GM21825 (cell line): ENCODE results near the gene CTSW.
A peak's percentile ranks its signal among the peaks of the same experiment; 100 is the strongest.

Source experiments
- ATAC-seq: cut with Tn5 transposase; IDR thresholded peaks from one replicate; pipeline ENCODE4 v1.9.1; 2021; ENCODE audit warnings: mild to moderate bottlenecking, moderate library complexity; ENCODE audit not compliant: unreplicated experiment

The CTSW gene

DNA sequence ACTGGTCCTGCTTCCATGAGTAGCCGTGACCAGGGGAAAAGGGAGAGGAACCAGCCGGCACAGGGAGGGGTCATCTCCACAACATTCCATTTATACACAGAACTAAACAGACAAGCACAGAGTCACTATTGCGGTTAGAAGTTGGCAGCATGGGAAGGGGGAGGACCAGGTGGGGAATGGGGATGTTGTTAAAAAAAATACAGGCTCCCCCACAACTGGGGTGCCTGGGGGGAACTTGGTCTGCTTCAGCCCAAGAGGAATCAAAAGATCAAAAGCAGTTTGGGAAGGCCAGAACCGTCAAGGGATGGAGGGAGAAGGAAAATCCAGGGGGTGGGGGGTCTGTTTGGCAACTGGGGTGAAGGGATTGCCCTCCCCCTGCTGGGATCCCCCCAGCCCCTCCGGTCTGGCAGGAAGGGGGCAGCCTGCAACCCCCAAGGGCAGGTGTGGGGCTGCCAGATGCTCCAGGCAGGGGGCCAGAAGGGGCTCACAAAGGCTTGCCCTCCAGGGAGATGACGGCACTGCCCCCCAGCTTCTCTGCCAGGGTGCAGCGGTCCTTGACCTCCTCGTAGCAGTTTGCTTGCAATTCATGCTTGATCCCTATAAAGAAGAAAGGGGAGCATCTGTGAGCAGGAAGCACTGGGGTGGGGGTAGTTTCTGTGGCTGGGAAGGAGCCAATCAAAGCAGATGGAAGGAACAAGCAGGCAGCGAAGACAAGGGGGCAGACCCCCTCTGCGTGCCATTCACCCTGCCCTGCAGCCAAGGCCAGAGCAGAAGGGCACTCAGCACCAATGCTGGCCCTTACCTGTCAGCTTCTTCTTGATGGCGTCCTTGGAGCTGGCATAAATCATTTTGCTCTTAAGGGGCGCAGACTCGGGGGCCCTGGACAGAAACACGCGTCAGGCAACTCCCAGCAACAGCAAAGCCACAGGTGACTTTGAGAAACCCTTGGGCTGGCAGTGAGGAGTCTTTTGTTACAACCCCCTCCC, 24.5 kb upstream of the CTSW start:
- ATAC-seq: no peak

DNA sequence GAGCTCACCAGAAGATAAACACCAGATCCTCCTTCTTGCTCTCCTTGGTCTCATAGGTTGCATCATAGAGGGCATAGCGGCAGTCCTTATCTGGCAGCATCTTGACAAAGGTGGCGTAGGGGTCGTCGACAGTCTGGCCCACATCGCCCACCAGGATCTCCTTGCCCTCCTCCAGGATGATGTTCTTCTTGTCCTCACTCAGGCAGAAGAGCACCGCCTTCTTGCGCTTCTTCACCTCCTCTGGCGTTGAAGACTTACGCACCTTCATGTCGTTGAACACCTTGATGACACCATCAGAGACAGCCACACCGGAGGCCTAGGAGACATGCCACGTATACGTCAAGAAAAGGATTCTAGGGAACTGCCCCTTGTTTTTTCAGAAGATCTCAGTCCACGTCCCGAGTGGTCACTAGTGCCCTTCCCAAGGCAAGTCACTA, 23.7 kb upstream of the CTSW start:
- no peak for ATAC-seq

DNA sequence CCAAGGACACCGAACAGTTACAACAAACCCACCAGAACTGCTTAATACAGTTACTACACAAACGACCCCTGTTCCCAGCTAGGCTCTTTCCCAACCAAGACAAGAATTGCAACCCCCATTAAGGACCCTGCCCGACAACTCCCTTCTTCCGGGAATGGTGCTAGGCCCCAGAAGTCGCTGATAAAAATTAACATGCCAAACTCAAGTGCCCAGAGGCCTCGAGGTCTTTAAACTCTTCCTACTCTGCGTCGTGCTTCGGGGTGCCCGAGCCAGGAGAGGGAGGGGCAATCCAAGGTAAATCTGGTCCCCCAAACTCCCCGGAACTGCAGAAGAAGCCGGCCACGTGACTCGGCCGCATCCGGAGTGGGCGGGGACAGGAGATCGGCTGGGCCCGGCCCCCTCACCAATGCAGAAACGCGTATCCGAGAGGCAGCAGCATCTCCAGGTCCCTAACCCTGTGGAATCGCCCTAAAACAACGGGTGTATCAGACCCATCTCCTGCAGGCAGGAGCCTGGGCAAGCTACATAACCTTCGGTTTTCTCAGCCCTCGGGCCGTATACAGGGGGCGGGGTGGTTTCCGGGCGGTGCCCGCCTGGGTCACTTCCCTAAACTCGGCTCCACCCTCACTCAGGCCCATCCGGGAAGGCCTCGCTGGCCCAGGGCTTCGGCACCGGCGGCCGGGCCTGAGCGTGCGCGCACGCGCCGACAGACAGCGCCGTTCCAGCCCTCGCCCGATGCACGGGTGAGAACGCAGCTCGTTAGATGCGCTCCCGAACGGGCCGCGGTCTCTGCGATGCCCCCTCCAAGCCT, 22.7 kb upstream of the CTSW start:
- ATAC-seq: peak; percentile 24

DNA sequence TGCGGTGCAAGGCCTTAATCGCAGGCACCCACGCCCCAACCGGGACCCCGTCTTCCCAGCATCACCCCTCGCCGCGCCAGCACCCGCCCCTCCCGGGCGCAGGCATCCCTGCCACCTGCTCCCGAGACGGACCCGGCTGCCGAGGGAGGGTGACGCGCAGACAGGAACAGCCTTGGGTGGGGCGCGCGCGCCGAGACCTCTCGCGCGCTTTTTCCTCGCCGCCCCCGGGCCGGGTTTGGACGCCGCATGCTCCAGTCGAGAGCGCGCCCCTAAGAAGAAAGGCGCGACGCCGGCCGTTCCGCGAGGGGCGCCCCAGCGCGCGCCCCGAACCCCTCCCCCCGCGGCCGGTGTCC, 22.2 kb upstream of the CTSW start:
- peak; percentile 3 for ATAC-seq

DNA sequence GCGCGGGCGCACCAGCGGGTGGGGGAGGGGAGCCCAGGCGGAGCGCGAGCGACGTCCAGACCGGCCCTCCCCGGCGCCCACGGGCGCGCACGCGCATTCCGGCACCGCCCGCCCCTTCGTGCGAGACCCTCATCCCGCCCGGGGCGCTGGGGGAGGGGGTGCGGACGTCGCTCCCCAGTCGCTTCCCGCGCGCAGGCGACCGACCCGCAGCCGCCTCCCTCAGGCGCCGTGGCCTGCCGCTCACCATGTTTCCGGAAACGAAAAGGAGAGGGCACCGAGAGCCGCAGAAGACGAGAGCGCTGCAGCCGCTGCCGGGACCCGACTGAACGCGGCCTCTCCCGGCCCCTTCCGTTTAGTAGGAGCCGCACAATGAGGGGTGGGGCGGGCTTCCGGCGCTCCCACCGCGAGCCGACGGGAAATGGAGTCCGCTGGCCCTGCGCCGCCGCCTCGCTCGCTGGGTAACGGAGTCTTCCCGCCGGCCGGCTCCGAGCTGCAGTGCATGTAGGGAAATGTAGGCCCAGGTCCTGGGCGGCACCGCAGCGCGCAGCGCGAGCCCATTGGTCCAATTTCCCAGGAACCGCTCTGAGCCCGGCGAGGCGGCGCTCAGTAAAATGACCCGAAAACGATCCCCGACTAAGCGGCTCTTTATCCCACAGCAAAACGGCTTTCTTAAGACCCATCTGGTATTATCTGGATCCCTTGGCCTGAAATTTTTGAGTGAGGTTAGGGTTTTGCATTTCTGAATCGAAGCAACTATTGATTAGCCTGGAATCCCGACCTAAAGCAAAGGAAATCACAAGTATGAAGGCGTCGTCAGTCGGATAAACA, 21.6 kb upstream of the CTSW start, which contains the start of gene CFL1:
Gene CFL1 (minus strand): TSS at position 328 of the 828 bp plus-strand sequence. CDS start 81 bp downstream, at position 247.
- peak; percentile 48 for ATAC-seq

DNA sequence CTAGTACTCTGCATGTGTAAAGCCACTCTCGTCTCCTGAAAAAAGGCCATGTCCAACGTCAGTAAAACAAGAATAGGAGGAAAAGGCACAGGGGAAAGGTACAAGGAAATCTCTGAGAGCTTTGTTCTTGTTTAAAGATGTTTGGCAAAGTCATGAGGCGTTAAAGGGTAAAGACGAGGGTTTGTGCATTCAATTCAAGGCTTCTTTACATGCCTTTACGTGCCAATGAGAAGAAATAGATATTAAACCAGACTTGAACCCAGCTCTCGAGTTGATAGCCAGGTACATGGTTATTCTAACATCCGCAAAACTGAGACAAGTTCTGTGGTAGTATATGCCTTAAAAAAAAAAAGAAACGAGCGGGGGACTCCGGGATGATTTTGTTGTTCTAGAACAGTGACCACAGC, 21.0 kb upstream of the CTSW start:
- no peak for ATAC-seq

DNA sequence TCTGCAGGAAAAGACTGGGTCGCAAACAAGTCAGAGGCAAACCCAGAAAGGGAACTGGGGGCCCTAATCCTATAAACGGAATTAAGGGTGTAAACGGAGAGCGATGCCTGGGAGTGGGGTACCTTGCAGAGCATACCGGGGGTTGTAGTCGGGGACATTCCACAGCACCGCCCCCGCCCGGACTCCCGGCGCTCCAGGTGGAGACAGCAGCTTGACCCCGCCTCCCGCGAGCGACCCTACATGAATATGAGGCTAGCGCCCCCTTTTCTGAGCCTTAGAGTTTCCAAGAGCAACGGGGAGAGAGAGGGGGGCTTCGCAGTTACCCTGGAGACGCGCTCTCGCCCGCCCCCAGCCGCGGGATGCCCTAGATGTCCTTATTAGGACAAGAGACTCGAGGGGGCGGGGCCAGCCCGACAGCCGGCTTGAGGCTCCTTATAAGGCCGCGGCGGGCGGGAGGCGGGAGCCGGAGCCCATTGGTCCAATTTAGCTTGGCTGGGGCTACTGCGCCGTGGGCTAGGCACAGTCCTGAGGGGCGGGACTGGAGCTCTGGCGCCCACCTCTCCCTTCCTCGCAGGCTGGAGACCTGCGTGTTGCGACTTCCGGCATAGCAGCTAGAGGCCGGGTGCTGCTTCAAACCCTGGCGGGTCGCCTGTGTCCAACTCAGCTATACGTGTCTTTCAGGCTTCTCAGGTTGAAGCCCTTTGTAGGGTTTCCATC, 20.4 kb upstream of the CTSW start:
- peak; percentile 46 for ATAC-seq

DNA sequence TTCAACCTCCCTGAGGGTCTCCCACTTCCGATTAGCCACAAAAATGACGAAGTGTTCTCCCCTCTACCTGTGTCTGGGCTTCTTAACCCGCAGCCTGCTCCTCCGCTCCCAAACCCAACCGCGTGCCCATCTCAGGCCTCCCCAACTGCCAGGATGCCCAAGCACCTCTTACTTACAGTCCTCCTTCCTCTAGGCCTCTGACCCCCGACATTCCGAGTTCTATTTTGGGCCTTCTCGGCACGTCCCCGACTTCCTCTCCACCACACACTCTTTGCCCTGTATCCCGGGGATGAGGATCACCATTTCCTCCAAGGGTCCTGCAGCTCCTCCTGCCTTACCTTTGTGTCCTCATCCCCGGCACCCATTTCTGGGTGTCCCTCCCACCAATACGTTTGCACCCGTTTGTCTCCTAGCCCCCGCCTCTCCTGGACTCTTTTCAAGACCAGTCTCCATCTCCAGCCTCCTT, 19.8 kb upstream of the CTSW start:
- no peak for ATAC-seq

DNA sequence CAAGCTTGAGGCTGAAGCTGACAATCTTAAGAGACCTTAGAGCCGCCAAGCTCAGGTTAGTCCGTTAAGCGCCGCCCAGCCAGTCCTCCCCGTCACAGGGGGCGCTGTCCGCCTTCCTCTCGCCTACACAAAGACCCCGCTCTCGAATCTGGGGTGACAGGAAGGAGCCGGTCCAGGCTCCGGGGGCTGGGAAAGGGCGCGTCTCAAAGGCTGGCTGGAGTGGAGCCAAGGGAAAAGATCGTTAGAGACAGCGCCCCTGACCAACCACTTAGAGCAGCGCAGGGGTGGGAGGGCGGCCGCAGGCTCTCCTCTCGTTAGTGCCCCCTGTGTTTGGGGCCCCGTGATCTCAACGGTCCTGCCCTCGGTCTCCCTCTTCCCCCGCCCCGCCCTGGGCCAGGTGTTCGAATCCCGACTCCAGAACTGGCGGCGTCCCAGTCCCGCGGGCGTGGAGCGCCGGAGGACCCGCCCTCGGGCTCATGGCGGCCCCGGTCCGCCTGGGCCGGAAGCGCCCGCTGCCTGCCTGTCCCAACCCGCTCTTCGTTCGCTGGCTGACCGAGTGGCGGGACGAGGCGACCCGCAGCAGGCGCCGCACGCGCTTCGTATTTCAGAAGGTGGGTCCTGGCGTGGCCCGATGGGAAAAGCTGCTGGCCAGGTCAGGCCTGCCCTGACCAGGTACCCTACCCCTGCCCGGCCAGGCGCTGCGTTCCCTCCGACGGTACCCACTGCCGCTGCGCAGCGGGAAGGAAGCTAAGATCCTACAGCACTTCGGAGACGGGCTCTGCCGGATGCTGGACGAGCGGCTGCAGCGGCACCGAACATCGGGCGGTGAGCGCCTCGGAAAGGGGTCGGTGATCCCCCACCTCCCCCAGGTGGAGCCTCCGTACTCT, 19.1 kb upstream of the CTSW start, which contains the start of gene MUS81:
Gene MUS81 (plus strand): TSS at position 156 of the 887 bp plus-strand sequence. CDS start 321 bp downstream, at position 477.
- ATAC-seq: peak; percentile 28

DNA sequence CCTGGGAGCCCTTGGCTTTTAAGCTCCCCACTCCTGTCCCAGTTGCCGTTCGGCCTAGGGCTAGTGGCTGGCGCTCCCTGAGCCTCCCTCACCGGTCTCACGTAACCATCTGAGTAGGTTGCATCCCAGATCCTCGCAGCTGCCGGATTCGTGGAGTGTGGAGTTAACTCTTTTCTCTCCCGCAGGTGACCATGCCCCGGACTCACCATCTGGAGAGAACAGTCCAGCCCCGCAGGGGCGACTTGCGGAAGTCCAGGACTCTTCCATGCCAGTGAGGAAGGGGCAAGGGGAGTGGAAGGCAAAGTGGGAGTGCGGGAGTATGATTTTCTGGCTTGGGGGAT, 18.5 kb upstream of the CTSW start:
- ATAC-seq: no peak

DNA sequence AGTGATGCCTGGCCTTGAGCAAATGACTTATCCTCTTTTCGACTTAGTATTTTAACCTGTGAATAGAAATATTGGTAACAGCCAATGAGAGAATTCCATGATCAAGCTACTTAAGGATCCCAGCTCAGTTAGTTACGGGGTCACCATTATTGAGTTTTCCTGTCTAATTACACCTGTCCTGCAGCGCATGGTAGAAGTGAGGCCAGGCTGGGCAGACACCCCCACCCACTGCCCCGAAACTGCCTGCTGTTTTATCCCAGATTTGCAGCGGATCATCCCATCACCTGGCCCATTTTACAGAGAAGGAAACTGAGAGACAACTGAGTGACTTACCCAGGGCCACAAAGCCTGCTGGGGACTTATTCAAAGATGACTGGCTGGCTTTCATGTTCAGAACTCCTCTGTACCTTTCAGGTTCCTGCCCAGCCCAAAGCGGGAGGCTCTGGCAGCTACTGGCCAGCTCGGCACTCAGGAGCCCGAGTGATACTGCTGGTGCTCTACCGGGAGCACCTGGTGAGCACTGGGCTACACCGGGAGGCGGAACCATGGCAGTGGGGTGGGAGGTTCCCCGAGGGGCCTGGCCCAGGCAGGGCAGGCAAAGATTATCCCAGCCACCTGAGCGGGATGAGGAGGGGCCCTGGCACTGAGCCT, 18.0 kb upstream of the CTSW start:
- ATAC-seq: no peak

DNA sequence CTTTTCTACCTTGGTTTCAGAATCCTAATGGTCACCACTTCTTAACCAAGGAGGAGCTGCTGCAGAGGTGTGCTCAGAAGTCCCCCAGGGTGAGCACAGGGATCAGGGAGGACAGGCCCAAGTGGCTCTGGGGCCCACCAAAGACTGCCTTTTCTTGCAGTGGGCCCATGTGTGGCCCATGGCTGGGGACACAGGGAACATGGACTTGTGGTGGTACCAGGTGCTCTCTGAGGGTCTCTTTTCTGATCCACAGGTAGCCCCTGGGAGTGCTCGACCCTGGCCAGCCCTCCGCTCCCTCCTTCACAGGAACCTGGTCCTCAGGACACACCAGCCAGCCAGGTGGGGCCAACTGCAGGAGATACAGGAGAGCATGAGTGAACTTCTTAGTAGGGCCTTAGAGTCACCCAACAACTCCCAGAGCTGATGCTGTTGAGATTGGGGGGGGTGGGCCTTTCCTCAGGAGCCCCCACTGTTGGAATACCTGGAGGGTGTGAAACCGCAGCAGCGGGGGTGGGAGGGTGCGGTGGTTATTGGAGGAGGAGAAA, 17.4 kb upstream of the CTSW start:
- no peak for ATAC-seq

DNA sequence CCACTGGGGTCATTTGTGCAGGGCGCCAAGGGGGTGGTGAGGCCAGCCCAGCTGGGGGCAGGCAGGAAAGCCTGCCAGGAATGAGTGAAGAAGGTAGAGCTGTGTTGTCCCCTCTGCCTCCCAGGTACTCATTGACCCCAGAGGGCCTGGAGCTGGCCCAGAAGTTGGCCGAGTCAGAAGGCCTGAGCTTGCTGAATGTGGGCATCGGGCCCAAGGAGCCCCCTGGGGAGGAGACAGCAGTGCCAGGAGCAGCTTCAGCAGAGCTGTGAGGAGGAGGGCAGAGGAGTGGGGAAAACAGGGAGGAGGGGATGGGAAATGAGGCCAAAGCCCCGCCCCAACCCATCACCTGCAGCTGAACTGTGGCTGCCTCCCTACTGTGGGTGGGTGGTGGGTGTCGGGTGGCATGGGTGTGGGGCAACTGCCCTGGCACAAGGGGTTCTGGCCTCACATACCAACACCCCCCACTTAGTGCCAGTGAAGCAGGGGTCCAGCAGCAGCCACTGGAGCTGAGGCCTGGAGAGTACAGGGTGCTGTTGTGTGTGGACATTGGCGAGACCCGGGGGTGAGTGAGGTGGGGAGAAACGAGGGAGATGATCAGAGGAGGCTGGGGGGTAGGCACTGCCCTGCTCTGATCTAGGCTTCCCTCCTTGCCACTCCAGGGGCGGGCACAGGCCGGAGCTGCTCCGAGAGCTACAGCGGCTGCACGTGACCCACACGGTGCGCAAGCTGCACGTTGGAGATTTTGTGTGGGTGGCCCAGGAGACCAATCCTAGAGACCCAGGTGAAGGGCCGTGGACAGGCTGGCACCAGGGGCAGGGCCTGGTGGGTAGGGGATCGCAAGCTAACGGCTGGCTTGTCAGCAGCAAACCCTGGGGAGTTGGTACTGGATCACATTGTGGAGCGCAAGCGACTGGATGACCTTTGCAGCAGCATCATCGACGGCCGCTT, 16.4 kb upstream of the CTSW start:
- ATAC-seq: no peak

DNA sequence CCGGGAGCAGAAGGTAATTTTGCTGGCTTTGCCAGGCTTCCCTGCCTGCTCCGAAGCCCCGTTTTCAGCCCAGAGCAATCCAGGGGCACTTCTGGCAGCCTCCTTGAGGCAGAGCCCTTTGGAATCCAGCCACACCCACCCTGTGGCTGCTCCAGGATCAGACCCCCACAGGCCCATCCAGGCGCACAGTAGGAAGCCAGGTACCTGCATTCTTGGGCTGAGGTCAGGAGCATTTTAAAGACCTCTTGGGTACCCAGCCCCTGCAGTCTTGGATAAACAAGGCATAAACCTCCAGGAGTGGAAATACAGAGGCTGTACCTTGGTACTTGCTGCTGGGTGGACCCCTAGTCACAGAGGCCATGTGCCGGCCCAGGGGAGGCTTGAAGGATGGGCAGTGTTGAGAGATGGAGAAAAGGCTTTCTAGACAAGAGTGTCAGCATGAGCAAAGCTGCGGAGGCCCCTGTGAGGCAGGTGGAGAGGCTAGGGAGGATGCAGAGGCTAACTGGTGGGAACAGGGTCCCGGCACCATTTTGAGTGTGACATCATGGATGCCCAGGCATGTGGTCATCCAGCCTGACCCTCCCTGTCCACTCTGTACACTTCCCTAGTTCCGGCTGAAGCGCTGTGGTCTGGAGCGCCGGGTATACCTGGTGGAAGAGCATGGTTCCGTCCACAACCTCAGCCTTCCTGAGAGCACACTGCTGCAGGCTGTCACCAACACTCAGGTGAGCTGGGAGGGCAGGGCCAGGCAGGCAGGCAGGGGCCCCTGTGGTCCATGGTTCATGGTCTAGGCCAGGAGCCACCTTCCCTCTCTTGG, 15.5 kb upstream of the CTSW start:
- ATAC-seq: no peak

DNA sequence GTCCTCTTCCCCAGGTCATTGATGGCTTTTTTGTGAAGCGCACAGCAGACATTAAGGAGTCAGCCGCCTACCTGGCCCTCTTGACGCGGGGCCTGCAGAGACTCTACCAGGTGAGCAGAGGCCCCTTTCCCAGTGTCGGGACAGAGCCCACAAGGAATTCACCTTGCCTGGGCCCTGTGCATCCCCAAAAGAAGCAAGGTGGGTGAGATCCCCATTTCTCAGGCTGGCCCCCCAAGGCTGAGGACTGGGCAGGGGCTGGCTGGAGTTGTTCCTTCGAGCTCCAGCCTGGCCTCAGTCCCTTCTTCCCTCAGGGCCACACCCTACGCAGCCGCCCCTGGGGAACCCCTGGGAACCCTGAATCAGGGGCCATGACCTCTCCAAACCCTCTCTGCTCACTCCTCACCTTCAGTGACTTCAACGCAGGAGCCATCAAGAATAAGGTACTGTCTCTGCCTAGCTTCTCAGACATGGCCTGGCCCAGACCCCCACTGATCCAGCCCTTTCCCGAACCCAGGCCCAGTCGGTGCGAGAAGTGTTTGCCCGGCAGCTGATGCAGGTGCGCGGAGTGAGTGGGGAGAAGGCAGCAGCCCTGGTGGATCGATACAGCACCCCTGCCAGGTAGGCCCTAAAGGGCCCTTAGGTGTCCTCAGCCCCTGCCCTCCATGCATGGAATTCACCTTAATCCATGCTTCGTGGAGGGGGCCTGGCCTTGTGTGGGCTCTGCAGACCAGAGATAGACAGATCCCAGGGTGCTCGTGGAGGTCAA, 14.7 kb upstream of the CTSW start:
- no peak for ATAC-seq
